ENCODE results near the gene ALDH1A1. TPM values are rescaled to one million over a fixed set of nuclear protein-coding genes. Genes with fewer than 3 reads are reported as not detected.

ALDH1A1 gene
- polyA plus RNA-seq, 1 of the 3 experiments (the other 2 are of a cell fraction): 0.03 TPM

DNA sequence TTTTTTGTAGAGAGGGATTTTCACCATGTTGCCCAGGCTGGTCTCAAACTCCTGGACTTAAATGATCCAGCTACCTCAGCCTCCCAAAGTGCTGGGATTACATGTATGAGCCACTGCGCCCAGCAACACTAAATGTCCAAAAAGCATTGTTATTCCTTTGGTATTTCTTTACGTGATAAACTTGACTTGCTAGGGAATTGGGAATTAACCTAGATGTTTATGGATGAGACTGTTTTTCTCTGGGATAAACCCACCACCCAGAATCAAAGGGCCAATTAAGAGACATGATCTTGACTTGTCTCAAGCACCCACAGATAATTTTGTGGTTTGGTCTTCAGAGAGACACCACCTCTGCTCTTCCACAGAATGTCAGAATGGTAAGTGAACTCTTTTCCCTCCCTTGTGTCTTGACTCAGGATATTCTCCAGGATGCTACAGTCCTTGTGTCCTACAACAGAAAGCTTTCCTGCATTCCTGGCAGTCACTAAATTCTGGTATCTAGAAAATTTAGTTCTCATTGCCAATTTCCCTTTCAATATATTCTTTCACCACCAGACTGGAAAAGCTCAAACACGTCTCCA lies 55.7 kb downstream of the ALDH1A1 start (continued):
- TF ChIP-seq, protein P1, sequence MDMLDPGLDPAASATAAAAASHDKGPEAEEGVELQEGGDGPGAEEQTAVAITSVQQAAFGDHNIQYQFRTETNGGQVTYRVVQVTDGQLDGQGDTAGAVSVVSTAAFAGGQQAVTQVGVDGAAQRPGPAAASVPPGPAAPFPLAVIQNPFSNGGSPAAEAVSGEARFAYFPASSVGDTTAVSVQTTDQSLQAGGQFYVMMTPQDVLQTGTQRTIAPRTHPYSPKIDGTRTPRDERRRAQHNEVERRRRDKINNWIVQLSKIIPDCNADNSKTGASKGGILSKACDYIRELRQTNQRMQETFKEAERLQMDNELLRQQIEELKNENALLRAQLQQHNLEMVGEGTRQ (IDR thresholded peaks at IDR 0.05; ENCODE audit: borderline replicate concordance, low read depth, low read length): no peak
- TF ChIP-seq MEF2A (IDR thresholded peaks at IDR 0.05; ENCODE audit: borderline replicate concordance, low read depth) (no peak), CHD2 (IDR thresholded peaks at IDR 0.05; ENCODE audit: low read length, partially characterized antibody) (no peak), NFIC (IDR thresholded peaks at IDR 0.05; ENCODE audit: borderline replicate concordance) (no peak), YY1 (IDR thresholded peaks at IDR 0.05; ENCODE audit: low read depth) (no peak), FOSL2 (IDR thresholded peaks at IDR 0.05; ENCODE audit: borderline replicate concordance, low read depth) (no peak), TAF1 (IDR thresholded peaks at IDR 0.05; ENCODE audit: borderline replicate concordance, low read depth, low read length) (no peak), POLR2AphosphoS5 (IDR thresholded peaks at IDR 0.05; ENCODE audit: low read depth, low read length) (no peak)

DNA sequence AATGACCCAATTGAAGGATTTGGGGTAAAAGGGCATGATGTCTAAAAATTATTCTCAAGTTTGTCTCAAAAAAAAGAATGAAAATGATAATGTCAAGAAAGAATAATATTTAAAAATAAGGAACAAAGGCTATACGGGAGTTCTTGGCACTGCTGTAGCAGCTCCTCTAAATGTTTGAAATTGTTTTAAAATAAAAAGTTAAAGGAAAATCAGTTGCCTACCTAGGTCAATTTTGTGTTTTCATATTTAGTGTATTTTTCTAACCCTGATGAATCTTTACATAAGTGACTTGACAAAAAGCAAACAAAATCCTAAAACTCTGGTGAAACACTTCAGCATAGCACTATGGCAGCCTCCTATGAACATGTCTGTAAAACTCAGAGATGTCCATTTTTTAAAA lies 56.4 kb downstream of the ALDH1A1 start:
- H3F3A ChIP-seq (replicated peaks; ENCODE audit: insufficient read depth): no peaks in the 10 kb centered on the region
- WGBS (ENCODE audit: low lambda C conversion rate): 8% methylated on average over 1 of the region's 1 CpG
- no peaks in the 10 kb centered on the region for H3K79me2 ChIP-seq (ENCODE audit: insufficient read depth)
- peaks cover 5% of the 10 kb centered on the region; the same call in 1 of the 2 replicates for H3K27me3 ChIP-seq (ENCODE audit: insufficient read depth)
- no peaks in the 10 kb centered on the region for H3K9me3 ChIP-seq
- H3K4me1 ChIP-seq (ENCODE audit: control insufficient read depth in 1 of 2, insufficient read depth in 2 of 2, low read depth in 1 of 2, low read length in 1 of 2): no peaks in the 10 kb centered on the region
- H3K27ac ChIP-seq (ENCODE audit: low read depth in 2 of 2, low read length in 1 of 2): no peak overlapping the region
- H3K4me3 ChIP-seq (ENCODE audit: low read depth in 2 of 2, low read length in 1 of 2): no peak overlapping the region
- ChIA-PET POLR2A (no interaction called here), CTCF (interaction anchor here (0.6 kb wide), 1 partner anchor 1489 kb away, joined by 3 read pairs; no protein-coding TSS in a partner anchor)
- TF ChIP-seq RXRA (IDR thresholded peaks at IDR 0.05; ENCODE audit: borderline replicate concordance, low read depth) (no peak), YY1 (IDR thresholded peaks at IDR 0.05; ENCODE audit: low read depth) (no peak), GABPA (IDR thresholded peaks at IDR 0.05; ENCODE audit: low read depth) (no peak), NFIC (IDR thresholded peaks at IDR 0.05; ENCODE audit: borderline replicate concordance) (no peak)
- TF ChIP-seq, protein P2, sequence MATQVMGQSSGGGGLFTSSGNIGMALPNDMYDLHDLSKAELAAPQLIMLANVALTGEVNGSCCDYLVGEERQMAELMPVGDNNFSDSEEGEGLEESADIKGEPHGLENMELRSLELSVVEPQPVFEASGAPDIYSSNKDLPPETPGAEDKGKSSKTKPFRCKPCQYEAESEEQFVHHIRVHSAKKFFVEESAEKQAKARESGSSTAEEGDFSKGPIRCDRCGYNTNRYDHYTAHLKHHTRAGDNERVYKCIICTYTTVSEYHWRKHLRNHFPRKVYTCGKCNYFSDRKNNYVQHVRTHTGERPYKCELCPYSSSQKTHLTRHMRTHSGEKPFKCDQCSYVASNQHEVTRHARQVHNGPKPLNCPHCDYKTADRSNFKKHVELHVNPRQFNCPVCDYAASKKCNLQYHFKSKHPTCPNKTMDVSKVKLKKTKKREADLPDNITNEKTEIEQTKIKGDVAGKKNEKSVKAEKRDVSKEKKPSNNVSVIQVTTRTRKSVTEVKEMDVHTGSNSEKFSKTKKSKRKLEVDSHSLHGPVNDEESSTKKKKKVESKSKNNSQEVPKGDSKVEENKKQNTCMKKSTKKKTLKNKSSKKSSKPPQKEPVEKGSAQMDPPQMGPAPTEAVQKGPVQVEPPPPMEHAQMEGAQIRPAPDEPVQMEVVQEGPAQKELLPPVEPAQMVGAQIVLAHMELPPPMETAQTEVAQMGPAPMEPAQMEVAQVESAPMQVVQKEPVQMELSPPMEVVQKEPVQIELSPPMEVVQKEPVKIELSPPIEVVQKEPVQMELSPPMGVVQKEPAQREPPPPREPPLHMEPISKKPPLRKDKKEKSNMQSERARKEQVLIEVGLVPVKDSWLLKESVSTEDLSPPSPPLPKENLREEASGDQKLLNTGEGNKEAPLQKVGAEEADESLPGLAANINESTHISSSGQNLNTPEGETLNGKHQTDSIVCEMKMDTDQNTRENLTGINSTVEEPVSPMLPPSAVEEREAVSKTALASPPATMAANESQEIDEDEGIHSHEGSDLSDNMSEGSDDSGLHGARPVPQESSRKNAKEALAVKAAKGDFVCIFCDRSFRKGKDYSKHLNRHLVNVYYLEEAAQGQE (IDR thresholded peaks at IDR 0.05; ENCODE audit: low read depth, low read length): no peak
- no peaks in the 10 kb centered on the region for H3K9me2 ChIP-seq
- no peaks in the 10 kb centered on the region for H4K20me1 ChIP-seq (ENCODE audit: insufficient read depth)
- no peak overlapping the region for H3K9ac ChIP-seq
- no peaks in the 10 kb centered on the region for H3K36me3 ChIP-seq (replicated peaks in 1 of 2; ENCODE audit: control insufficient read depth in 1 of 2, insufficient read depth in 2 of 2, low read length in 1 of 2)
- DNase-seq: no peak
- no peak overlapping the region for H2AFZ ChIP-seq (ENCODE audit: low read depth)
- no peak overlapping the region for H3K4me2 ChIP-seq
